A673 (cell line): ENCODE measurements around the gene NGB. TPM values are rescaled to one million over a fixed set of nuclear protein-coding genes. Genes with fewer than 3 reads are reported as not detected.

Experiments
- BruUV-seq: library from RNA; stranded (reverse); fragments of 400-500 nt; replicated peaks from 2 replicates; lab custom pipeline; 2021; lab: Mats Ljungman, UMichigan
- CTCF ChIA-PET: fragments of 300-600 bp; sonication (Branson Sonifier 250); formaldehyde crosslinking; loops from one replicate; lab custom pipeline; 2022; ENCODE audit warnings: antibody characterized with exemption; lab: Charles Lee
- POLR2A ChIA-PET: fragments of 300-600 bp; sonication (Branson Sonifier 250); formaldehyde crosslinking; loops from one replicate; lab custom pipeline; 2022; ENCODE audit warnings: antibody characterized with exemption; ENCODE audit not compliant: low non-redundant PET; lab: Charles Lee
- DNase-seq: peaks from one replicate; pipeline ENCODE4 v3.0.0-alpha.2; 2015; ENCODE audit warnings: low spot score
- H3K27ac ChIP-seq: fragments of 200-600 bp; sonication (generic); 2 replicates; pipeline ENCODE4 v1.5.1; 2016; ENCODE audit warnings: mixed run types, low read depth, mild to moderate bottlenecking, mixed read lengths, antibody characterized with exemption, low read length; ENCODE audit not compliant: poor library complexity, severe bottlenecking
- H3K27me3 ChIP-seq: fragments of 200-600 bp; sonication (generic); replicated peaks from 2 replicates; pipeline ENCODE4 v1.6.1; 2017; ENCODE audit warnings: mixed run types, low read depth, mild to moderate bottlenecking, mixed read lengths, antibody characterized with exemption, low read length; ENCODE audit not compliant: insufficient read depth, poor library complexity
- H3K36me3 ChIP-seq: fragments of 200-600 bp; sonication (generic); 2 replicates; pipeline ENCODE4 v1.6.1; 2016; ENCODE audit warnings: mixed run types, mild to moderate bottlenecking, mixed read lengths, antibody characterized with exemption, low read length; ENCODE audit not compliant: insufficient read depth, poor library complexity, severe bottlenecking
- H3K4me1 ChIP-seq: fragments of 200-600 bp; sonication (generic); 2 replicates; pipeline ENCODE4 v1.6.1; 2017; ENCODE audit warnings: mixed run types, mild to moderate bottlenecking, mixed read lengths, antibody characterized with exemption, low read length; ENCODE audit not compliant: insufficient read depth, poor library complexity, severe bottlenecking
- H3K4me3 ChIP-seq: fragments of 200-600 bp; sonication (generic); 2 replicates; pipeline ENCODE4 v1.5.1; 2016; ENCODE audit warnings: low read depth, mixed run types, mild to moderate bottlenecking, mixed read lengths, low read length; ENCODE audit not compliant: poor library complexity, severe bottlenecking
- H3K9me3 ChIP-seq: fragments of 200-600 bp; sonication (generic); 2 replicates; pipeline ENCODE4 v1.6.1; 2016; ENCODE audit warnings: mixed run types, low read depth, mild to moderate bottlenecking, mixed read lengths, antibody characterized with exemption, low read length; ENCODE audit not compliant: poor library complexity, severe bottlenecking
- CTCF ChIP-seq: fragments of 300-800, 200-600 bp; sonication (generic); conservative IDR thresholded peaks from 2 replicates; pipeline ENCODE4 v1.5.1; 2017; ENCODE audit warnings: low read depth, mild to moderate bottlenecking, antibody characterized with exemption, low read length, moderate library complexity, mixed read lengths
- EZH2 ChIP-seq: fragments of 200-600 bp; sonication (generic); IDR thresholded peaks from 2 replicates; pipeline ENCODE4 v1.6.1; 2017; ENCODE audit warnings: borderline replicate concordance, low read depth, mild to moderate bottlenecking, mixed read lengths, antibody characterized with exemption, low read length; ENCODE audit not compliant: poor library complexity, severe bottlenecking
- intact Hi-C: fragments of 100-400 bp; cut with micrococcal nuclease; formaldehyde crosslinking; loops from one replicate; pipeline ENCODE4 v1.10.0; 2022; ENCODE audit not compliant: unreplicated experiment
- total RNA-seq: library from RNA; stranded (reverse); gene quantifications from 2 replicates; pipeline ENCODE4 v1.2.3, GENCODE V29; 2021

NGB gene
- total RNA-seq, 1 experiment from 2014 or later, result not detected

DNA sequence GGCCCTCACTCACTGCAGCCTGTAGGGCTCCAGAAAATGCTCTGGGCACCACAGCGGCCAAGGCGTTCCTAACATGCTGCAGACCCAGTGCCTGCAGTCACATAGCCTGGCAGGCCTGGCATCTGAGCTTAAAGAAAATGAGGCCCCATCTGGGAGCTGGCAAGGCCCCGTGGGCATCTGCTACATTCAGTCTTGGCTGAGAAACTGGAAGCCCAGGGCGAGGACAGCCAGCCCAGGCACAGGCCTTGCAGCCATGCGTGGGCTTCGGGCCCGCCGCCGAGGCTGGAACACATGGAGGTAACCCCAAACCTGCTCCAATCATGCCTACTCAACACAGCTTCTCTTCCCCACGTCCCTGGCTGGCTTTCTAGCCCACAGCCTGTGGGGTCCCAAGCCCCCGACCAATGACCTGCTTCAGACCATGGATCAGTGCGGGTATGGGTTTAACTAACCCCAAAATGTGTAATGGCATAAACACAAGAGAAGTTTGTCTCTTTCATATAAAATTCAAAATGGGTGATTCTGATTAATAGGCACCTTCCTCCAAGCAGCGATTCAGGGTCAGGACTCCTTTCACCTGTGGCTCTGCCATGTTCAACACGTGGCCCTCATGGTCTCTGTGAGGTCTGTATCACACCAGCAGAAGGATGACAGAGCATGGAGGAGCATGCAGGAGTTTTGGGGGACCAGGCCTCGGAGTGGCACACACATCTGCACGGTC, 6.4 kb downstream of the NGB start:
- DNase-seq, result no peak
- TF ChIP-seq CTCF (no peak), EZH2 (no peak)
- Histone ChIP-seq H3K27ac (no peak overlapping the region), H3K36me3 (no peaks in the 10 kb centered on the region), H3K27me3 (peaks cover 21% of the 10 kb centered on the region), H3K9me3 (no peaks in the 10 kb centered on the region), H3K4me1 (no peaks in the 10 kb centered on the region), H3K4me3 (no peak overlapping the region)
- CTCF ChIA-PET, result no interaction called here
- intact Hi-C loops, result no loop called here
- POLR2A ChIA-PET, result no interaction called here
- BruUV-seq, result no TSS peak

GRCh38 chr14:77260631-77261030, 10.4 kb downstream of the NGB start:
- no peak for DNase-seq
- CTCF ChIA-PET, result no interaction called here
- intact Hi-C loops, result no loop called here

DNA sequence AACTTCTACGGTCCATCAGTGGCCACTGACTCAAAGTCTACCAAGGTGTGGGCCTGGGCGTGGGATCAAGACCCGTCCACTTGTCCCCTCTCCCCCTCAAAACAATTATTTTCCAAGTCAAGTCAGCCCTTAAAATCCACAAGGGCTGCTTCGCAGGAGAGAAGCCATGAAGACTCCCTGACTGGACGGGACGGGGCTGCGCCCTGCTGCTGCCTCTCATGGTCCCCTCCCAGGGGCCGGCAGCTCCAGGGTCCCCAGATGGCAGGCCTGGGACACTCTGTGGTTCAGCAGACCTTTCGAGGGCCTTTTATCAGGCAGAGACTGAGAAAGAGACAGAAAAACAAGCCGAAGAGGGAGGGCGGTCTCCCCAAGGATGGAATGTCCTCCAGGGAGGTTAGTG, 10.8 kb downstream of the NGB start:
- TF ChIP-seq CTCF, result no peak
- TF ChIP-seq EZH2, result no peak
- POLR2A ChIA-PET, result no interaction called here
- Histone ChIP-seq H3K27ac (no peak overlapping the region), H3K36me3 (no peaks in the 10 kb centered on the region), H3K4me3 (no peak overlapping the region), H3K27me3 (no peaks in the 10 kb centered on the region), H3K9me3 (no peaks in the 10 kb centered on the region), H3K4me1 (no peaks in the 10 kb centered on the region)
- no peak for DNase-seq
- intact Hi-C loops, result no loop called here
- BruUV-seq, result no TSS peak
- CTCF ChIA-PET, result no interaction called here

More at GRCh38 chr14:77260631-77261030, 10.4 kb downstream of the NGB start:
- no peaks in the 10 kb centered on the region for H3K9me3 ChIP-seq
- H3K27me3 ChIP-seq, result no peaks in the 10 kb centered on the region
- H3K36me3 ChIP-seq, result no peaks in the 10 kb centered on the region
- H3K27ac ChIP-seq, result no peak overlapping the region
- no peaks in the 10 kb centered on the region for H3K4me1 ChIP-seq
- no peak overlapping the region for H3K4me3 ChIP-seq
- POLR2A ChIA-PET, result interaction anchor here (0.6 kb wide), 1 partner anchor 56 kb away, joined by 4 read pairs; no protein-coding TSS in a partner anchor
- BruUV-seq, result no TSS peak
- TF ChIP-seq EZH2, result no peak
- TF ChIP-seq CTCF, result no peak
